Astrocyte (in vitro differentiated cells and primary cell): ENCODE data around the gene RPL6.

ENCODE experiments used
- EZH2 ChIP-seq: IDR thresholded peaks from 2 replicates; pipeline ENCODE4 v1.6.1; 2012; ENCODE audit warnings: mild to moderate bottlenecking, low read length, inconsistent platforms; ENCODE audit not compliant: insufficient read depth
- TF ChIP-seq, protein P1 (sequence below): IDR thresholded peaks from 2 replicates; pipeline ENCODE4 v1.5.1; 2011; ENCODE audit warnings: low read depth, mild to moderate bottlenecking, inconsistent platforms, low read length, moderate library complexity; ENCODE audit not compliant: insufficient read depth

DNA sequence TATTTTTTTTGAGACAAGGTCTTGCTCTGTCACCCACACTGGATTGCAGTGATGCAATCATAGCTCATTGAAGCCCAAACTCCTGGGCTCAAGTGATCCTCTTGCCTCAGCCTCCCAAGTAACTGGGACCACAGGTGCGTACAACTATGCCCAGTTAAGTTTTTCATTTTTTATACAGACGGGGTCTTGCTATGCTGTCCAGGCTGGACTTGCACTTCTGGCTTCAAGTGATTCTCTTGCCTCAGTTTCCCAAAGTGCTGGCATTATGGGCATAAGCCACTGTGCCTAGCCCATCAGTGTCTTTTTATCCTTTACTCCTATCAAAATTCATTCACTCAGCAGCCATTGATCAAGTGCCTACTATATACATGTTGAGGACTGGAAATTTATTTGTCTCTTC, 18.4 kb upstream of the RPL6 start:
- TF ChIP-seq, protein P1, sequence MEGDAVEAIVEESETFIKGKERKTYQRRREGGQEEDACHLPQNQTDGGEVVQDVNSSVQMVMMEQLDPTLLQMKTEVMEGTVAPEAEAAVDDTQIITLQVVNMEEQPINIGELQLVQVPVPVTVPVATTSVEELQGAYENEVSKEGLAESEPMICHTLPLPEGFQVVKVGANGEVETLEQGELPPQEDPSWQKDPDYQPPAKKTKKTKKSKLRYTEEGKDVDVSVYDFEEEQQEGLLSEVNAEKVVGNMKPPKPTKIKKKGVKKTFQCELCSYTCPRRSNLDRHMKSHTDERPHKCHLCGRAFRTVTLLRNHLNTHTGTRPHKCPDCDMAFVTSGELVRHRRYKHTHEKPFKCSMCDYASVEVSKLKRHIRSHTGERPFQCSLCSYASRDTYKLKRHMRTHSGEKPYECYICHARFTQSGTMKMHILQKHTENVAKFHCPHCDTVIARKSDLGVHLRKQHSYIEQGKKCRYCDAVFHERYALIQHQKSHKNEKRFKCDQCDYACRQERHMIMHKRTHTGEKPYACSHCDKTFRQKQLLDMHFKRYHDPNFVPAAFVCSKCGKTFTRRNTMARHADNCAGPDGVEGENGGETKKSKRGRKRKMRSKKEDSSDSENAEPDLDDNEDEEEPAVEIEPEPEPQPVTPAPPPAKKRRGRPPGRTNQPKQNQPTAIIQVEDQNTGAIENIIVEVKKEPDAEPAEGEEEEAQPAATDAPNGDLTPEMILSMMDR = no peak
- no peak for TF ChIP-seq EZH2
